Heart left ventricle (tissue), 13 donors: Measurements from ENCODE around the gene IL1RL2.

Experiments used
- CTCF ChIP-seq, 12 donors: fragments of 200-600 bp; sonication (generic) in 4 of 12; IDR thresholded peaks; one replicate each; pipeline versions ENCODE4 v1.5.0 to v1.8.0; 2018 to 2022; ENCODE audit warnings: antibody characterized with exemption in 12 of 12, mild to moderate bottlenecking in 5 of 12
- POLR2A ChIP-seq, 2 donors: fragments of 450-650 bp; IDR thresholded peaks; one replicate each; pipeline ENCODE4 v1.6.1; 2017; ENCODE audit warnings: antibody characterized with exemption in 2 of 2, mild to moderate bottlenecking in 2 of 2, moderate library complexity in 2 of 2
- donor health status: ischemic (EF 13 %, LVEDD 7.1; RV severe dilation, severe dysfunction).
- donor health status: DM: no; HTN: yes; CAD: no.
- donor health status: DM: no; HTN: no; CAD: no.
- donor health status: ischemic (EF 25% LVEDD 6.9; RV normal size, moderate dysfunction).
- donor health status: ischemic (EF 25% LVEDD 5.7; RV mildly dilated, moderate dysfunction).
- donor health status: ischemic (EF 35%, LVEDD 5.7; RV mildly dilated, moderate dysfunction).
- donor health status: nonischemic (EF 11% LVEDD 7.7; RV severe dilation, severe dysfunction).
- donor health status: DM: yes; HTN: yes; CAD: no.
- donor health status: PGD.
- donor health status: ischemic (EF 29% LVEDD 5.4; RV normal size, mild dysfunction).
- donor health status: nonischemic (EF 23%, LVEDD 6.1; RV moderate dilation, normal function).

- TF ChIP-seq CTCF (IDR thresholded peaks at IDR 0.05), result no peak
- TF ChIP-seq POLR2A (IDR thresholded peaks at IDR 0.05), result no peak
These were observed 6.2 kb upstream of the IL1RL2 start for GRCh38 chr2:102180687-102180999.
